ENCODE results near the gene LDB3.

LDB3 gene

DNA sequence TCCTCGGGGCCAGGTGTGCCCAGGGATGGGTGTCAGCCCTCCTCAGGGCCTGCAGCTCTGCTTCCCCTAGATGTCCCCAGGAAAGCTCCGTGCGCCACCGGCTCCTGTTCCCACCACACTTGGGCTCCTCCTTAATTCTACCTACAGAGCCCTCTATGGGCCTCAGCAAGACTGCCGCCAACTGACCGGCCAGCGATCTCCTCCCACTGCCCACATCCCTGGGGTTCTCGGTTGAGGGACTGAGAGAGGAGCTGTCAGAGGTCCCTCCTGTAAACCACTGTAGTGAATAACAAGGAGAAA lies 5.3 kb upstream of the LDB3 start:
- intact Hi-C loops (cut with DNase I): no loop called here
- peak in 3 of 10 donors; percentile 17 to 66 (median 26) for DNase-seq

DNA sequence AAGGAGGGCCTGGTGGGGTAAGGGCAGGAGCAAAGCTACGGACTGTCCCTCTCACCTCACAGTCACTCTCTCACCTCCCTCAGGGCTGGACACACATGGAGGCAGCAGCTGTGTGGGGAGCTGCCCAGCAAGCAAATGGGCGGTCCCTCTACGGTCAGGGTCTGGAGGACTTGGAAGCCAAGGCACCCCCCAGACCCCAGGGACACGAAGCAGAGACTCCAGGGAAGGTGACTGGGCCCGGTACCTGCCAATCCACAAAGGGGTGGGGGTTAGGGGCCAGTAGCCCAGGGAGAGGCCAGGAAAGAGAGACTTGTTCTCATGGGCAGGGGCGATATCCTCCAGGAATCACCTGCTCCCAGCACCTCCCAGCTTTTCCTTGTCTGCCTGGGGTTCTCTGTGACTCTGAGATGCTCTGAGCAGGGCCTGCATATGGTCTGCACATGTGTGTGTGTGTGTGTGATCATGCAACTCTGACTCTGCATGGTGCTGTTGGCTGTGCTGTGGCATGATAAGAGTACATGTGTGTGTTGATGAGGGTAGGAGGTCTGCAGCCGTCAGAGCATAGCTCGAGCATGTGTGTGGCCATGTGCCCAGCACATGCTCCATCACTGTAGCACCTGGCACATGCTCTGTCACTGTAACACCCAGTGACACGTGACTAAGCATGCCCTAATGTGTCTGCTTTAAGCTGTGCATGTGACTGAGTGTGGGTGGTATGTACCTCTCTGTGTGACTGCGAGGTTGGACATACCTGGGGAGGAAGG lies 4.6 kb upstream of the LDB3 start:
- intact Hi-C loops (cut with DNase I): no loop called here
- peak in 3 of 10 donors; percentile 35 to 69 (median 67) for DNase-seq

DNA sequence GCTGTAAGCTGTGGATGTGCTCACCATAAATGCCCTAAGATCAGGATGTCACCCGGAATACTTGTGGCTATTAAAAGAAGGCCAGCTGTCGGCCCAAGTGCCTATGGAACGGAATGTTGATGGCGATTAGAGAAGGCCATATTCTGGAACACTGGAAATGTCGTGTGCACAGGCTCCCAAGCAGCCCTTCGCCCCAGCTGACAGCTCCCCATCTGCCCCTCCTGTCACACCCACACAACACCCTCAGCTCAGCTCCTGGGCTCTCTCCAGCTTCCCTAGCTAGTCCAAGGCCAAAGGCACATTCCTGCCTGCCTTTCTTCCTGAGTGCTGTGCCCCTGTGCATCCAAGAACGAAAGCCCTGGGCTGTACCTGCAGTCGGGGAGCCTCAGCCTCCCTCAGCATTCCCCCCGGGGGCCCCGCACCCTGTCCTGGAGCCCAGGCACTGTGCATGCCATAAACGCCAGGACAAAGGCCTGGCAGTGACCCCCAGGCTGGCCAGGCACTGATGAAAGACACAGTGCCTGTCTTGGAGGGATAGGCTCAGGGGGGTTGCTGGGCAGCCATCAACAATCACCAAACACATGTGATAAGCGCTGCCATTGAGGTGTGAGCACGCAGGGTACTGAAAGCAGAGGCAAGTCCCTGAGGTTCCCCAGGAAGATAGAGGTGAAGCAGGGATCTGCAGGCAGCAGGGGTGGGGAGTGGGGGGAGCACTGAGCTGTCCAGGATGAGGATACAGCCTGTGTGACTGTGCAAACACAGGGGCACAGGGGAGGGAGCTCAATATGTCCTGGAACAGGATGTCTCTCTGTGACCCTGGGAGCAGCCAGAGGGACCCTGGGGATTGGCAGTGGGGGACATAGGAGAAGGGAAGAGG lies 3.7 kb upstream of the LDB3 start:
- intact Hi-C loops (cut with DNase I): no loop called here

DNA sequence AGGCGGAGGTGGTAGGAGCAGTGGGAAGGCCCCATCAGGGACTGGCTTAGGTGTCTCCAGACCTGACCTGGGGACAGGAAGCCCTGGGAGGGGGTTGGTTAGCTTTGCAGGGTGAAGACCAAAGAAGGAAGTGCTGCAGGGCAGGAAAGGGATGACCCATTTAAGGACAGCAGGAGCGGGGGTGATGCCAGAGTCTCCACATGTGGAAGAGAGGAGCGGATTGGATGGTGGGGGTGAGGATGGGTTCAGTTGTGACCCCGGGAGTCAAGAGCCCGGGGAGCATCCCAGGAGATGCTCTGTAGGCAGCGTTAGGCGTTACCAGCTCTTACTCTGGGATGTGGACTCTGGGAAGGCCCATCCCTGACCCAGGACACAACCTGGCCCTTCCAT lies 3.1 kb upstream of the LDB3 start:
- DNase-seq: peak in 1 of 10 donors; percentile 68
- intact Hi-C loops (cut with DNase I): no loop called here

More for the DNA sequence above, 3.7 kb upstream of the LDB3 start:
- peak in 3 of 10 donors; percentile 48 to 90 (median 73) for DNase-seq

DNA sequence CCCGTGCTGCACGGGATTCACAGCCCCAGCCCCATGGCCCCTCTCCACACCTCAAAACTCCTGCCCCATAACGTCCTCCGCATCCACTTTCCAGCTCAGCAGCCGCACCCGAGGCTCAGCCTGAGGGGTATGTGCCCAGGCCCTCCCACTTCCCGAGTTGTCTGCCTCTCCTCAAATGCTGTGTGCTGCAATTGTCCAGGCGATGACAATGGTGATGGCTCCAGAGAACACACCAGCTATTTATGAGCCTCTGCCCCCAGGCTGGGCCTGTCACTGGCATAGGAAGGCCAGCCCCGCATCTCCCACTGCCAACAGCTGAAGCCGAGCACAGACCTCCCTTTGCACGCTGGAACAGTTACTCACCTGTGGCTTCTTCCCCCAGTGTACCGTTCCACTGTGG lies 2.4 kb upstream of the LDB3 start:
- peak in 9 of 10 donors; percentile 49 to 97 (median 80) for DNase-seq
- intact Hi-C loops (cut with DNase I): no loop called here

DNA sequence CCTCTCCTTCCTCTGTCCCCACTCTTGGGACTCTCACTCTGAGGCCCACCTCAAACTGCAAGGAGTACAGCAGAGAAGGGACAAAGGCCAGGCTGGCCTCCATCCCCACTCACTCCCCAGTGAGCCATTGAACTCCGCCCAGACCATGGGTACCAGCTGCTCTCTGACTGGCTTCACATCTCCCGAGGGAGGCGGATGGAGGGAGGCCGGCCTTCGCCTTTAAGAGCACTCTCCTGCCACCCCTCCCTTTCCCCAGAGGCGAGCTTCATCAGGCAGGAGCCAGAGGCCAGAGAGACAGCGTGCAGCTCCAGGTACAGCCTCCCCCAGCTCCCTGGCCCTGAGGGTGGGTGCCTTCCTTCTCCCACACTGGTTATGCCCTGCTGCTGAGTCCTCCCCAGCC lies 1.8 kb upstream of the LDB3 start:
- peak in 7 of 10 donors; percentile 36 to 95 (median 63) for DNase-seq

DNA sequence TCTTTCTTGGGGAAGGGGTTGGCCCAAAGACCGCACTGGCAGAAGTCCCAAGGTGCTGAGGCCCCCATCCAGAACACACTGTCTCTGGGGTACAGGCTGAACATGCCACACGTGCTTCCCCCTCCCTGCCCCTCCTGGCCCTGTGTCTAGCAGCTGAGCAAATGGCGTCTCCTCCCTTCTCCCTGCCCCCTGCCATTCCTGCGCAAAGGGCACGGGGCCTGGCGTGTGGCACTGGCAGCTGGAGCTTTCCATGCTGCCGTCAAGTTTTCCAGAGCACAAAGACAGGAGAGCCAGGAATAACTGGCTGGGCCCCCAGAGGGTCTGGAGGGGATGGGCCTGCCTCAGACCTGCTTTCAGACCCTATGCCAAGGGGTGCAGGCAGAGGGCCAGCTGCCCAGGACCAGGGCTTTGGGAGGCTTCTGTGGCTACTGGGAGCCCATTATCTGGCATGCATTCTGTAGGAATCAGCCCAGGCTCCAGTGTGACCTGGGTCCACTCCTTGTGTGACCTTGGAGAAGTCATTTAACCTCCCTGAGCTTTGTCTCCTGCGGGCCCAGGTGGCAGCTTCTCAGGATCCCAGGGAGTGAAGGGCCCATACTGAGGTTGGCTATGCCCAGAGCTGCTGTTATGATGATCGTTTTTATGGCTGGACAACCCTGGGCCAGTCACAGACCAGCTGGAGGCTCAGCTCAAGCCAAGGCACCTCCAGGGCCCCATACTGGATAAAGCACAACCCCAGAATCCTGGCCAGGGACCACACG lies 710 bp upstream of the LDB3 start:
- intact Hi-C loops (cut with DNase I): no loop called here
- DNase-seq: no peak

More for the DNA sequence above, 1.8 kb upstream of the LDB3 start:
- intact Hi-C loops (cut with DNase I): no loop called here

DNA sequence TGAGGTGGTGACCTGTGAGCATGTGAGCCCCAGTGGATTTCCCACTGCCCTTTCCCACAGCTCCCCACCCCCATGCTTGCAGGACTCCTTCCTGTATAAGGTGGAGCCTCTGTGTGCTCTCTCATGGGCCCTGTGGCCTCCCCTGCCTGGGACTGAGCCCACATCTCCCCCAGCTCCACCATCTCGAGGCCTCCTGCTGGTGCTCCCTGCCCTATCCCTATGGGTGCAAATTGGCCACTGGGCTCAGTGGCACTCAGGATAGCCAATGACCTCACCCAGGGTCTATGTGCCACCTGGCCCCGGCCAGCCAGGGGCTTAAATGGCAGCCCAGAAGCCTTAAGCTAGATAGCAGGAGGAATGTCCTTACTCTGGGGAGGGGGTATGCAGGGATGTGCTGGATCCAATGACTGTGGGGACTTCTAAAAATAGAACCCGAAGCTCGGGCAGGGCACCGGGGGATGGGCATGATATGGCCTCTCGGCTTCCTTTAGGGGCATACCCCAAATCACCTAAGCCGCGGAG lies 2.0 kb downstream of the LDB3 start:
- DNase-seq: no peak
- intact Hi-C loops (cut with DNase I): no loop called here

DNA sequence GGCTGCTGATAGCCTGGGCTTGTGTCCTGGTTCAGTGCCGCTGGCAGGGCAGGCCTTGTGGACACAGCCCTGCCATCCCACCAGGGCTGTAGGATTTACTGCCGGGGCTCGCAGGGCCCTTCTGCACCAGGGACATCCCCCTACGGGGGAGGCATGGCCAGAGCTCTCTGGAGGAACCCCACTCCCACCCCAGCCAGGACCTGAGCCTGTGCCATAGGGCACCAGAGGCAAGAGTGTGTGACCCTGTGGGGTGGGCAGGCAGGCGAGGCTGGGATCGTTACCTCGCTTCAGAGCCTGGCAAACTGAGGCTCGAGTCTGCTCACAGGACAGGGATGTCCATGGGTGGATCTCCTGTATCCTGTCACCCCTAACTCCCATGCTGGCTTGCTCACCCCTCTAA lies 2.6 kb downstream of the LDB3 start:
- intact Hi-C loops (cut with DNase I): no loop called here
- DNase-seq: no peak

DNA sequence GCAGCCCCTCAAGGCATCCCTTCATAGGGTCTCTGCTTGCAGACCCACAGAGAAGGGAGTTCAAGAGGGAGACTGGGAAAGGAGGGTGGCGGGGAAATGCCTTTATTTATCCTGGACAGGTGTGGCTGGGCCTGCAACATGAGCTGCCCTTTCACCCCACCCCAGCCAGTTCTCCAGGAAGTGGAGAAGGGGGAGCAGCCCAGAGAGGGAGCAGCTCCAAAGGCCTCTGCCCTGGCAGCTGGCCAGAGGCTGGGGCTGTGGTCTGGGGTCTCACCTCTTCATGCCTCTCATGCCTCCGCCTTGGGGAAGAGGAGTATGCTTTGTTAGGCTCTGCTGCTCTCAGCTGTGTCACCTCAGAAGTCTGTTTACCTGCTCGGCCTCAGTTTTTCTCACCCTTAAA lies 3.1 kb downstream of the LDB3 start:
- intact Hi-C loops (cut with DNase I): no loop called here
- no peak for DNase-seq

DNA sequence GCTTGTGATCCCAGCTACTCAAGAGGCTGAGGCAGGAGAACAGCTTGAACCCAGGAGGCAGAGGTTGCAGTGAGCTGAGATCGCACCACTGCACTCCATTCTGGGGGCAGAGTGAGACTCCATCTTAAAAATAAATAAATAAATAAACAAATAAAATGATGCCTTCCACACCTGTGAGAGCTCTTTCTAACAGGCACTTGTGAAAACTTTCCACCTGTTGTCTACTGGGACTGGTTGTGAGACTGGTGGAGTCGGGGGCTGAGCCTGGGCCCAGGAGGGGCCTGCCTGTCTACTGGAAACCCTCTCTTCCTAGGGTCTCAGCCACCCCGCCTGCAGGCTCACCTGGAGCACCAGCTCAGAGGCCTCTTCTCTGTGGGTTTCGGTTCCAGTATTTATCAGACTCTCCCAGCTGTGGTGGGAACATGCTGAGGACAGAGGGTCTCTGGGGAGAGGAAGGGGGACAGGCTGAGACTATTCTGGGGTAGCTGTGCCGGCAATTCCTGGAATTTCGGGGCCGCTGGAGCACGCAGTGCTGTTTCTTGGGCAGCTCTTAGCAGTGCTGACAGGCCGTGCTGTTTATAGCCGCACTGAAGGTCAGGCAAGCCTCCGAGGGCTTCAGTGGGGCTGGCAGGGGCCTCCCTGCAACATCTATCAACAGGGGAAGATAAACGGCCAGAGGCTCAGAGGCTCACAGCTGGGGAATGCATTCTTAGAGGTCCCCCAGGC lies 3.8 kb downstream of the LDB3 start:
- no peak for DNase-seq
- intact Hi-C loops (cut with DNase I): no loop called here

DNA sequence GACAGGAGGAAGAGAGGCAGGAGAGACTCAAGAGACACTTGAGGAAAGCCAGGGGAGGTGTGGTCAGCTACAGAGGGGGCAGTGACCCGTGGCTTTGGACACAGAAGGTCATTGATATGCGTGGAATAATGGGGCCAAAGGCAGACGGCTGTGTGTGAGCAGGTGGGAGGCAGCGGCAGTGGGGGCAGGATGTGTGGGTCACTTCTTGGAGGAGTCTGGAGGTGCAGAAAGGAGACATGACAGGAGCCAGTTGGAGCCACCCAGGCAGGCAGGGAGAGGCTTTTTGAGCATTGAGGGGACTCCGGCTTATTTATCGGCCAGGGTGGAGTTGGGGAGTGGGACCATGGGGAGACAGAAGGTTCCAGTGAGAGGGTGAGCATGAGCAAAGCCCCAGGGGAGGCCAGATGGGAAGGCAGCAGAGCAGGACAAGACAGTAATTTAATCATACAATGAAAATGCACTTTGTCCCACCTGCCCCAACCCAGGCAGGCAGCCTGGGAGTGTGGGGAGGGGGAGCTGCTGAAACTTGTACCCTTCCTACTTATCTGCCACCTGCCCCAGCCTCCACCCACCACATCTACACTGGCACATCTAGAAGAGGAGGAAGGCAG lies 5.0 kb downstream of the LDB3 start:
- no peak for DNase-seq
- intact Hi-C loops (cut with DNase I): no loop called here

DNA sequence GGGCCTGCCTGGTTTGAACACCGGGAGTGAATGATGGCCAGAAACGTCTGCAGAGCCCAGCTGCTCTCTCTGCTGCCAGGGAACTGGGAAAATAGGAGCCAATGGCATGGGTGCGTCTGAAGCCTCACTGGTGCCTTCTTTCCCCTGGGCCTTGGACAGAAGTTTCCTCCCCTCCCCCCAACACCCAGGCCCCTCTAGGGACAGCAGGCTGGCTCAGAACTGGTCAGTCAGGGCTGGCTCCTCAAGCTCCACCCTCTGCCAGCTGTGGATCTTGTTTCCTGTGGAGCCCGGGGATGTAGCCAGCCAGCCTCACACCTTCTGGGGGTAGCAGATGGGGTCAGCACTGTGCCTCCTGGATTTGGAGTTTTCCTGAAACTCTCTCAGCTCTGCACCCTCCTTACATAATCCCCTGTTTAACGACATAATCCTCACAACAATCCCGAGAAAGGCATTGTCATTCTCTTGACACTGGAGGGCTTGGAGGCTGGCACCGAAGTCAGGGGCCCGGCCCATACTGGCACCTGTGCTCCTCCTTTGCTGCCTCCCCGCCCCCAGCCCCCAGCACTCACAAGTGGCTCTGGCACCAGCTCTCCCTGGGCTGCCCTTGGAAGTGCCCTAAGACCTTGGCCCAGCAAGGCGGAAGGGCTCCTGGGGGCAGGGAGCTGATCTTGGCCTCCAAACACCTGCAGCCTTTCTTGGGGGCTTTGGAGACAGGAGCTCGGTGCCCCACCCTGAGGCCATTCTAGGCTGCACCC lies 5.7 kb downstream of the LDB3 start:
- DNase-seq: peak in 7 of 10 donors; percentile 27 to 91 (median 50)
- intact Hi-C loops (cut with DNase I): no loop called here

DNA sequence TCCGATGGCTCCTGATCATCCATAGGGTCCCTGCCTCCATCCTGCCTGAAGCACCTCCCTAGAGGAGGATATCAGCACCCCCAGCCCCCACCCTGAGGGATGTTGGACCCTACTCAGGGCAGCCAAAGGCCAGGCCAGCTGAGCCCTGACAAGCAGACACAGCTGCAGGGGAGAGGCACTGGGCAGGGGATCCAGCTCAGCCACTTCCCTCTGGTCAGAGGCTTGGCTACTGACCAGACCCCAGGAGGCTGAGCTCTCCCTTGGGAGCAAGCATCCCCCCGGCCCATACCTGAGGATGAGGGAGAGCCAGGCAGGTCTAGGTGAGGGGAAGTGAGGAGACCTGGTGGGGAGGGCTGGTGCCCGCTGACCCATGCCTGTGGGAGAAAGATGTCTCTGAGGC lies 6.6 kb downstream of the LDB3 start:
- intact Hi-C loops (cut with DNase I): no loop called here
- peak in 3 of 10 donors; percentile 37 to 91 (median 55) for DNase-seq

DNA sequence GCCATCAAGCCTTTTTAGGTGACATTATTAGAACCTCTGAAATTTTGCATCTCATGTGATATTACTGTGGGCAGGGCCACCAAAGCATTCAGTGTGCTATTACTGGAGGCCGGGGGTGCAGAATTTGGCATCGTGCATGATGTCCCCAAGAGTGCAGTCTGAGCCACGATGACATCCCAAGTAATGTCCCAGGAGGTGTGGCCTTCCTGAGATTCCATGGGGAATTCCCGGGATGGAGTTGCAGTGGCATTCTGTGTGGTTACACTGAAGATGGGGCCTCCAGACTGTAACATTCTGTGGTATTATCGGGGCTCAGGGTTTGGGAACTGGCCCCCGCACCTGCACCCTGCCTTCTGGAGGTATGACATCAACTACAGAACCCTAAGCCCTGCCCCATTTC lies 9.1 kb downstream of the LDB3 start:
- intact Hi-C loops (cut with DNase I): no loop called here
- DNase-seq: no peak

DNA sequence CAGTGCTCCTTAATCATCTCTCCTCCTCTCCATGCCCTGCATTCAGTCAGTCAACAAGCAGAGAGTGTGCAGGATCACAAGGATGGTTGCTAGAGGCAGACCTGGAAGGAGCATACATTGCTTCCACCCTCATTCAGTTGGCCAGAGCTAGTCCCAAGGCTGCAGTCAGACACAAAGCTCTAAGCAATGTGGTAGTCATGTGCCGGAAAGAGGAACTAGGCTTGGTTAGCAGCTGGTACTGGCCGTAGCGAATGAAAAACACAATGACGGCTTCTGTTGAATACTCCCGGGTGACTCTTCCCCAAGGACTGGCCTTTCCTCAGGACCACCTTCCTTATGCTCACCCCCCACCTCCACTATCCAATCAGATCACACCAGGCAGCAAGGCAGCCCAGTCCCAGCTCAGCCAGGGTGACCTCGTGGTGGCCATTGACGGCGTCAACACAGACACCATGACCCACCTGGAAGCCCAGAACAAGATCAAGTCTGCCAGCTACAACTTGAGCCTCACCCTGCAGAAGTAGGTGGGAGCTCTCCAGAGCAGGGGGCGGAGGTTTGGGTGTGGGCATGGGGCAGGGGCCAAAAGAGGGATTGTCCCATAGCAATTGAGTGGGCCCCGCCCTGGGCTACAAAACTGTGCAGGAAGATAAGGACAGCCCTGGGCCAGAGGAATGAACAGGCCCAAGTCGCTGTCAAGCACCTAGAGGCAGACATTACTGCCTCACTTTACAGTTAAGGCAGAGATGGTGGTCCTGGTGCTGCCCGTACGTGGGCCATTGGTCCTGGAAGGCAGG lies 10.9 kb downstream of the LDB3 start:
- peak in 1 of 10 donors; percentile 42 for DNase-seq
- intact Hi-C loops (cut with DNase I): no loop called here

DNA sequence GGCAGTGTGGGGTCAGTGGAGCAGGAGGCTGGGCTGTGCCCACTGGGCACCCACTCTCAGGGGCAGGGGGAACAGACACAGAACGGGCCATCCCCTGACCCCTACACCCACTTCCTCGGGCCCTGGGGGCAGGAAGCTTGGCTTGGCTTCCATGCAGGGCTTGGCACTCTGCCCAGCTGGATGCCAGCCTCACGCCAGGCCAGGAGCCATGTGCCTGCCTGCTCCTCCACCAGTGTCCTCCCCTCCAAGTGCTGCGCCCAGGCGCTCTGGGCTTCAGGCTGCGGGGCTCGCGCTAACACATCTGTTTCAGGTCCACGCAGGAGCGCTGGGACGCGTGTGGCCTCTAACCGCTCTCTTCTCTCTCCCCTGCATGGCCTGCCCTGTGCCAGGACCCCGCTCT lies 12.7 kb downstream of the LDB3 start:
- intact Hi-C loops (cut with DNase I): no loop called here

DNA sequence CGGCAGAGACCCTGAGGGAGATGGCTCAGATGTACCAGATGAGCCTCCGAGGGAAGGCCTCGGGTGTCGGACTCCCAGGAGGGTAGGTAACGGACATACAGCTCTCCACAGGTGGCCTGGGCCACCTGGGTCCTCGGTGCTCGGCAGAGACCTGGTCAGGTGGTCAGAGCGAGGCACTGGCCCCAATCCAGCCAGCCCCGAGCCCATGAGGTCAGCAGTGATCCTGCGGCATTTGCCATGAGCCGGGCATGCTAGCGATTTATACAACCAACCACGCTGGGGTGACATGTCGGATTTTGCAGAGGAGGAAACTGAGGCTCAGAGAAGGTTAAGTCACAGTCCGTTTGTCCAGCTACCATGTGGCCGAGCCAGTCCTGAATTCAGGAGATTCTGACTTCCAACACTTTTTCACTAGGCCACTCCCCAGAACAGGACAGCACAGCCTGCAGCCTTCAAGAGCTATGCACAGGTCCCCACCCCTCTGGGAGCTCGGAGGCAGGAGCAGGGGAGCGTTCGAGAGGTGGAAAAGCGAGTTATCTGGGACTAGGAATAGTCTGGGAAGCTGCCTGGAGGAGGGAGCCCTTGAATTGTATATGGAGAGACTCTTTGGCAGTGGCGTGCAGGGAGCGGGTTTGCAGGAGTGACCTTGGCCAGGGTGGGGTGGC lies 13.5 kb downstream of the LDB3 start:
- intact Hi-C loops (cut with DNase I): no loop called here
- no peak for DNase-seq

More for the DNA sequence above, 12.7 kb downstream of the LDB3 start:
- peak in 6 of 10 donors; percentile 37 to 94 (median 47) for DNase-seq

All from posterior cingulate gyrus (tissue), 11 donors.